ENCODE data around the gene ARHGEF4.
A peak's percentile ranks its signal among the peaks of the same experiment; 100 is the strongest.
"Not testable (repeated sequence)": the region's sequence is repeated elsewhere in the genome, so short reads cannot be mapped to it uniquely, and the experiment has no call there.

Gene ARHGEF4

DNA sequence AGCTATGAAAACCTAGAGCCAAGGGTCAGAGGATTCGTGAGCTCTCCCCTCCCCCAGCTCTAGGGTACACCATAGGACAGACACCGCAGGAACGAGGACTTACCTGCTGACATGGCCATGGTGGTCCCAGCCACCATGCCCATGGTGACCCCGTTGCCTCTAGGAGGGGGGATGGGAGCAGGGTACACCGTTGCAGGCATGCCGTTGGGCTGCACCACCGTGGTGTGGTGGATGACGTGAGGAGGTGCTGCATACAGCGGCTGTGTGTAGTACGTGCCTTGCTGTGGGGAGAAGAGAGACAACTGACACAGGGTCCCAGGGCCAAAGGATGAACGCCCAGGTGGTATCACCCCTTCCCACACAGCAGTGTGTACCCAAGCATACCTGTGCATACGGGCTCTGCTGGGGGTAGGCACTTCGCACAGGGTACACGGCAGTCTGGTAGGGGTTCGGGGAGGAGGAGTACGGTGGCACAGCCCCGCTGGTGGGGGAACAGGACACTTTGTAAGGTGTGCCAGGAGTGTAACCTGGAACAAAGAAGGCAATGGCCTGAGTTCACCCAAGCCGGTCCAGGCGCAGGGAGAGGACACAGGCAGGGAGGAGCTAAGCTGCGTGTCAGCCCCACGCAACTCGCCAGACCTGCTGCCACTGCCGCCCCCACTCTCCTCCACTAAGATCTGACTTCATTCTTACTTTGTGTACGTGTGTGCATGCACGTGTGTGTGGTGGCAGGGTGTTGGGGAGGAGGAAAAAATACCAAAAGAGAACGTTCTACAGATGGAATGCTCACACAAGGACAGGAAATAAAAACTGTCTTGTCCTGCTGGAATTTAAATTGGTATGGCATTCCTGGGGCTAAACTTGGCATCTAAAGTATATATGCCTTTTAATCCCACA, 218.7 kb downstream of the ARHGEF4 start:
- DNase-seq: no peak

DNA sequence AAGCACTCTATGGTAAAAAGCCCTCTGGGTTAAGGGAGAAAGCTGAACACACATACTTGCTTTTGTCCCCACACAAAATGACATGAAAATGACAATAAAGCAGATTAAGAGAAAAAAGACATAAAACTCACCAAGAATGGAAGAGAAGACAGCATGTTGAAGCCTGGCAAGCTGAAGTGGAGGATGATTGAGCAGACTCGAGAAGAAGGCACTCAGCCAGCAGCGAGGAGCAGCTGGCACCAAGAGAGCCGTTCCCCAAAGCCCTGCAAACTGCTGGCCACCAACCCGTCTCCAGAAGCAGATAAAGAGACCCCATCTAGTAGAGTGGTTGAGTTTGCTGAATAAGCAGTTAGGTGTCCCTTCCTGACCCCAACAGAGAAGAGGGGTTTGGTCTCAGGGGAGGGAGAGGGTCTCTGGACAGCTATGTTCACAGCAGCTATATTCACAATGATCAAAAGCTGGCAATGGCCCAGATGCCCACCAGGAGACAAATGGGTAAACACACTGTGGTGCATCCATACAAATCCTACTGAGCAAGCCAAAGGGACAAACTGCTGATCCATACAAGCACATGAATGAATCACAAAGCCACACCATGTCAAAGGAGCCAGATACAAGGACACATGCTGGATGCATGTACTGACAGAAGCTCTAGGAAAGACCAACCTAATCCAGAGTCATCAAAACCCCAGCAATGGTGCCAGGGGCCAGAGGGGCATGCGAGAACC, 219.7 kb downstream of the ARHGEF4 start:
- DNase-seq: no peak

DNA sequence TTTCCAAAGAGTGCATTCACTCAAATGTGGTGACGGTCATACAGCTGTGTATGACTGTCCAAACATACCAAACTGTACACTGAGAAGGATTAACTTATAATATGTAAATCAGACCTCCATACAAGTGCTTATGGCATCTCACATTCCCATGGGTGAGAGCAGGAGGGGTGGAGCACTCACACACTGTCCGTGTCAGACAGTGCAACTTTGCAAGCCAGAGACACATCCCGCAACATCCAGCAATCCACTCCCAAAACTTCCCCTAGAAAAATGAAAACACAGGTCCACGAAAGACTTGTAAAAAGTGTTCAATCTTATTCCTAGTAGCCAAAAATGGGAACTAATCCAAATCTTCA, 220.2 kb downstream of the ARHGEF4 start:
- DNase-seq: no peak

DNA sequence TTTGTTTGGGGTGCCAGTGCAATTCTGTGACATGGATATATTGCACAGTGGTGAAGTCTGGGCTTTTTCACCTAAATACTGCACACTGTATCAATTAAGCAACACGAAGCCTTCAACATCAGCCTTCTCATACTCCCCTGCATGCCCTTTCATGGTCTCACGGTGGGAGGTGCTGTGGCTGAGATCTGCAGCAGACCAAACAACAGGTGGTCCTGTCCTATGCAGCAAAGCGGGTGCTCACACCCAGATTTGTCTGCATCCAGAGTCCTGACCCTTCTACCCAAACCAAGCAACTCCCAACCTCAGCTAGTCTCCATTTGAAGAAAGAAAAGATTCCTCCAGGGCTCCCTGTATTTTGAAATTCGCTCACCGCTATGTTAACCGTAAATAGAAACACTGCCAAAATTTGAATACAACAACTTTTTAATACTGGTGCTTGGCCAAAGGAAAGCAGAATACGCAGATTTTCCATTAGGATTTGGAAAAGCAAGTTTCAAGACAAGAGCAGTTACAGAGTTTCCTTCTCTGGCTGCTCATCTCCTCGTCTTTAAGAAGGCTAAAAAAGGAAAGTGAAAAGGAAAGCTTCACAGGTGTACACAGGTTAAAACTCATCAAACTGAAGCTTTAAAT, 221.6 kb downstream of the ARHGEF4 start:
- DNase-seq: no peak

DNA sequence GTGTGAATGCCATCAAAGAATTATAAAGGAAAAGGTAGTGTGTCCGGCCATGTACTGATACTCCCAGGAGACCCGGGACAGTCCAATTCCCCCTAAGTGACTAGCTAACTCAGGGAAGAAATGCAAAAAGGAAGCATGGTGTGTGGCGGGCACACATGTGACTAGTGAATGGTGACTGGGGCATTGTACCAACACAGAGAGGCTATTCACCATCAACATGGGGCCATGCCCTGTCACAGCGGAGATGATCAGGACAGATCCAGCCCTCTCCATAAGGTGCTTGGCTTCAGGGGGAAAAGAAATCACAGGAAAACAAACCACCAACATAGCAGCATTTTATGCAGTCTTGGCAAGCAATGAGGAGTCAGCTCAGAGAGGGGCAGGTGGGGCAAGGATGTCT, 222.2 kb downstream of the ARHGEF4 start:
- no peak for DNase-seq

DNA sequence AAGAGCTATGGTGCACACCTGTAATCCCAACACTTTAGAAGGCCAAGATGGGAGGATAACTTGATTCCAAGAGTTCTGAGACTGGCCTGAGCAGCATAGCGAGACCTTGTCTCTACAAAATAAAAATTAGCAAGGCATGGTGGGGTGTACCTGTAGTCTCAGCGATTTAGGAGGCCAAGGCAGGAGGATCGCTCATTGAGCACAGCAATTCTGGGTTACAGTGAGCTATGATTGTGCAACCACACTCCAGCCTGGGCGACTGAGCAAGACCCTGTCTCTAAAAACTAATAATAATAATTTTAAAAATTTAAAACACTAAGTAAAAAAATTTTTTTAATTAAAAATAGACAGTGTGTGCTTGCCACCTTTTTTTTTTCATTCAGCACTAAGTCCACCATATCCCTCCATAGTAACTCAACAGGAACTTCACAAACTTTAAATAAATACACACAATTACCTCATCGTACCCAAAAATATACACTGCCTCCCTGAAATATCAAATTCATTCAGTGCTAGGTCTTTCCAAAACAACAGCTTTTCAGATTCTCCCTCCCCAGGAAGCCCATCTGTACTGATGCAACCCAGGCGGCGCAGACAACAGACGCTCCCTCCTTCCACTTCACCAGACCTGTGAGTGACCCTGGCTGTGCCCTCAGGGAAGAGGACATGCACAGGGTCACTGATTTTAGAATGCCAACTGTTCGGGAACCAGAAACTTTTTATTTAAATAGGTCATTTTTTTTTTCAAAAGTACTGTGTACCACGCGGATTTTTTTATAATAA, 227.0 kb downstream of the ARHGEF4 start:
- DNase-seq: no peak

DNA sequence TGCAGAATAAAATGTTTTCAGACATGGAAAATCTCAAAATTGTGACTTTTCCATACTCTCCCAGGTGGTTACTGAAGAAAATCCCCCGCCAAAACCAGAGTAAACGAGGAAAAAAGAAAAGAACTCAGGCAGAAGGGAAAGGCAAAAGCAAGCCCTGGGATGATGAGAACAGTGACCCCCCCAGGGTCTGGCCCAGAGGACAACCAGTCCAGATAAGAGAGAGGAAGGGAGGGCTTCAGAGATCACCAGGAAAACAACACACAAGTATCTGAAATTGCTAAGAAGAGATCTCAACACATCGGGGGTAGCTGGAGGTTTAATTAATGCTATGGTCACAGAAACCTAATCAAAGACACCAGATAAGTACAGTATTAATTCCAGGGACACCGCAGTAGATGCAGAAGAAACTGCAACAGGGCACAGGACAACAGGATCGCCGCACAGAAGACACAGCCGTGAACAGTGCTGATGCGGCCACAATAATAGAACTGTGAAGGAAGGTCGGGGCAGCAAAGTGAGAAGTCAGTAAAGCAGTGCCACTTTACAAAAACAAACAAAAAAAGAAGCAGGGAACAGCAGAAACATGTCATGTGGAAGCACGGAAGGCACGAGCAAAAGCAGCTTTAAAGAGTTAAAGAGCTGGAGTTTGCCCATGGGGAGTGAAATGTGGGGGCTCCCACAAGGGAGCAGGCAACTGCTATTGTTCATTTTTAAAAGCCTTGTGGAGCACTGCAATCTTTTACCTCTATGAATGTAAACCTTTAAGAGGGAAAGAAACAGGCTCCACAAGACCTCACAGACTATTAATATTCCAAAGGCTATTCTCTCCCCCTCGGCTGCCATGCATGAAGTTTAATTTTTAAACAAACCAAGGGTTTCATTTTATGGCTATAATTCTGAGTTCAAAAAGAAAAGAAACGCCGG, 228.1 kb downstream of the ARHGEF4 start:
- DNase-seq: no peak

DNA sequence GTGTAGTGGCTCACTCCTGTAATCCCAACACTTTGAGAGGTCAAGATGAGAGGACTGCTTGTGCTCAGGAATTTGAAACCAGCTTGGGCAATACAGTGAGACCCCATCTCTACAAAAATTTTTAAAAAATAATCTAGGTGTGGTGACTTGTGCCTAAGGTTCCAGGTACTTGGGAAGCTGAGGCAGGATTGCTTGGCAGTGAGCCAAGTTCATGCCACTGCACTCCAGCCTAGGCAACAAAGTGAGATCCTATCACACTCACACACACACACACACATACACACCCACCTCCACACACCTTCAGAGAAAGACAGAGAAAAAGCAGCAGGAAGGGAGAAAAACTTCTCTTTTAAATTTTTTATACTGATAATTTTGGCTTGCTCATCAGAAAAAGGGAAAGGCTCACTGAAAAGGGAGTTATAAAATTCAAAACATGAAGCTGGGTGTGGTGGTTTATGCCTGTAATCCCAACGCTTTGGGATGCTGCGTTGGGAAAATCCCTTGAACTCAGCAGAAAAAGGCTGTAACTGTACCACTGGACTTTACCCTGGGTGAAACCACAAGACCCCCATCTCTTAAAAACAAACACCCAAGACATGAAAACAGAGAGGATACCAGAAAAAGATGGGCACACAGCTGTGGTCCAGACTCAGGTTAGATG, 230.9 kb downstream of the ARHGEF4 start:
- no peak for DNase-seq

DNA sequence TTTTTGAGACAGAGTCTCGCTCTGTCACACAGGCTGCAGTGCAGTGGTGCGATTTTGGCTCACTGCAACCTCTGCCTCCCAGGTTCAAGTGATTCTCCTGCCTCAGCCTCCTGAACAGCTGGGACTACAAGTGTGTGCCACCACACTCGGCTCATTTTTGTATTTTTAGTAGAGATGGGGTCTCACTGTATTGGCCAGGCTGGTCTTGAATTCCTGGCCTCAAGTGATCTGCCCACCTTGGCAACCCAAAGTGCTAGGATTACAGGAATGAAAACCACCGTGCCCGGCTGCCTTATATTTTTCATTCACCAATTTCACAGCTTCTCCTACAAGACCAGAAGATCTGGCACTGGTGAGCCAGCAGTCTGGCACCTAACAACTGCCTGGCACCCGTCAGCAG, 231.5 kb downstream of the ARHGEF4 start:
- not testable (repeated sequence) for DNase-seq

DNA sequence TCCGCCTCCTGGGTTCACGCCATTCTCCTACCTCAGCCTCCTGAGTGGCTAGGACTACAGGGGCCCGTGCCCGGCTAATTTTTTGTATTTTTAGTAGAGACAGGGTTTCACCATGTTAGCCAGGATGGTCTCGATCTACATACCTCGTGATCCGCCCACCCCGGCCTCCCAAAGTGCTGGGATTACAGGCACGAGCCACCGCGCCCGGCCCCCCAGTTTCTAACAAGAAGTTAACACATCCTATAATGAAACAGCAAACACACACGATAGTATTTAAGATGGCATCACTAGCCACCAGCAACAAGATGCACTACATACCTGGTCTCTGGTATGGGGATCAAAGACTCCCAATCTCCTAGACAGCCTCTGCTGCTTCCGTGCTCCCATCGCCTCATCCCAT, 238.9 kb downstream of the ARHGEF4 start:
- DNase-seq: not testable (repeated sequence)

DNA sequence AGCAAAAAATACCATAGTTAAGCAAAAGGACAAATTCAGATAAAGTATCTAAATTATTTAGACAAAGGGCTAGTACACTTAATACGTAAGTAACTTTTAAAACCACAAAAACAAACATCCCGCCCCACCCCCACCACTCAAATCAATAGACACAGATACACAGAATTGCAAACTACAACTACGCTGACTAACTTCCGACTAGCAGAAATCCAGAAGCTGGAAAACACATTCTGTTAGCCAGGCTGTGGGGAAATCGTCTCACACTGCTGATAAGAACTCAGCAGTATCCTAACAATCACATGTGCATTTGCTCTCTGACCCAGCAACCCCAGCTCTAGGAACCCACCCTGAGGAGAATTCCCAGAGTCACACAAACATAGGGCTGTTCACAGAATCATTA, 240.0 kb downstream of the ARHGEF4 start:
- no peak for DNase-seq

DNA sequence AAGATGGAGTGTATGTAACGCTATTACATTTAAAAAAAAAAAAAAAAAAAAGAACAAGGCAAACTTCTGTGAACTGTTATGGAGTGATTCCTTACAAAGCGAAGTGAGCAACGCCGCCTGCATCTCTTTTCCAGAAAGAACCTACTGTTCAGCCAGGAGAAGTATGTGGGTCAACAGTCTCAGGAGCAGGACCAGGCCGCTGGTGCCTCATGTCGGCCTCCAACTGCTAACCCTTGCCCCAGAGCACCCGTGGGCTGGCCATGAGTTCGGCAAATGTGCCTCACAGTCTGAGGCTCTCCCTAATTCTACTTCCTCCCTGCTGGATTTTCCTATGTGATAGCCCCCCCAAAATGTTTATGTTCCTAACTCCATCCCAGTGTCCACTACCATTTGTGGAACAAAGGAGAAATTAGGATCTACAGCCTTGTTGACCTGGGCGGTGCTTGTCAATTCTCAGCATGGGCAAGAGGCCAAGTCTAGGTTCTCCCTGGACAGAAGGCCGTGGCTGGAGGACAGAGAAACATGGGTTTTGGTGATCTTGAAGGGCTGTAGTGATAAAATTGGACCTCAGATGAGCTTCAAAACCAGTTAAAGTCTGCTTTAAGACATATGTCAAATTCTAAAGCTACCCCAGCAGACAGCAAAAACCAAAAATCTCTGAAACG, 240.6 kb downstream of the ARHGEF4 start:
- DNase-seq: no peak

DNA sequence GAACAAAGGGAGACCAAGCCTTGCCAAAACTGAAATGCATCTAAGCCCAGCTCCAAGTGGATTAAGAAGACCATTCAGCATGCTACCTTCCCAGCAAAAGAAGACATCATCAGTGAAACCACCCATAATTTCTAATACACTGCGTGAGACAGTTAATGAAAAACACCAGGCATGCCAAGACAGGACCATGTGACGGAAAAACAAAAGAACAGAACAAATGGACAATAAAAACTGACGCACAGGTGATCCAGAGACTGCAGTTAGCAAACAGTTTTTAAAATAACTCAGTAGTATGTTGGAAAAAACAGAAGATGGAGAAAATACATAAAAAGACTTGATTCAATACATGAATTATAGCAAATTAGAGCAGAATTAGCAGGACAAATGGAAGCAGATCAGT, 241.3 kb downstream of the ARHGEF4 start:
- DNase-seq: no peak

DNA sequence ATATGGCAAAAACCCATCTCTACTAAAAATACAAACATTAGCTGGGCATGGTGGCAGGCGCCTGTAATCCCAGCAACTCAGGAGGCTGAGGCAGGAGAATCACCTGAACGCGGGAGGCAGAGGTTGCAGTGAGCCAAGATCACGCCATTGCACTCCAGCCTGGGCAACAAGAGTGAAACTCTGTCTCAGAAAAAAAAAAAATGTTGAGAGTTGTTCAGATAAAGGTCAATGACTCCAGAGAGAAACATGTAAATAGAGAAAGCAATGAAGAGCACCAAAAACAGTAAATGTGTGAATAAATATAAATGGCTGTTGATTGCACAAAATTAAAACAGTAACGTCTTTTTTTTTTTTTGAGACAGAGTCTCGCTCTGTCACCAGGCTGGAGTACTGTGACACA, 243.2 kb downstream of the ARHGEF4 start:
- not testable (repeated sequence) for DNase-seq

DNA sequence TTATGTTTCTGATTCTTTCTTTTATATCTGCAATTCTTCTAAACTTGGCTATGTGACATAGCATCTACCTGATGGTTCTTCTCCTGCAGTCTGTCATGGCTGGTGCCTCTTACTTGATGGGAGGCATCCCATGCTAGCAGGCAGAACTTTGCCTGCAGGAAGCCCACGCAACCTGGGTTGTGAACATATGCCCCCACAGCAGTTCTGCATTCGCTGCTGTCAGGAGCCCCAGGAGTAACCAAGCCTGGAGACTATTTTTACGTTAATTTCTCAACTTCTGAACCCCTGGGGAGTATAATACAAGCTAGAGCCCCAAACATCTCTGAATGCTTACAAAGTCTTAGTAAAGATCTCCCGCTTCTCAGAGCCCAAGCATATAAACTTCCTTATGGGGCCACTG, 244.5 kb downstream of the ARHGEF4 start:
- no peak for DNase-seq

DNA sequence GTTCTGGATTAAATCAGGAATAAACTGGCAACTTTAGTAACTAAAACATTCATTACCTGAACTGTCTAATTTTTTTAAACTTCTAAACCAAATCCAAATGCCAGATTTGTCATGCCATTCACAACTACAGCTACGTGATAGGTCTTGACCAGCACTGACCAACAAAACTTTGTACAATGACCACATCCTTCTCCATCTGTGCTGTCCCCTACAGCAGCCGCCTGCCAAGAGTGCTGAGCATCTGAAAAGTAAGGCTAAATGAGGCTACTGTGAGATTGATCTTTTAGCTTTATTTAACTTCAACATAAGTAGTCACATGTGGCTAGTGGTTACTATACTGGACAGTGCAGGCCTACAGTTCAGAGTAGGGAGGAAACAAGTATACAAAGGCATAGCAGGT, 248.9 kb downstream of the ARHGEF4 start:
- DNase-seq: no peak

DNA sequence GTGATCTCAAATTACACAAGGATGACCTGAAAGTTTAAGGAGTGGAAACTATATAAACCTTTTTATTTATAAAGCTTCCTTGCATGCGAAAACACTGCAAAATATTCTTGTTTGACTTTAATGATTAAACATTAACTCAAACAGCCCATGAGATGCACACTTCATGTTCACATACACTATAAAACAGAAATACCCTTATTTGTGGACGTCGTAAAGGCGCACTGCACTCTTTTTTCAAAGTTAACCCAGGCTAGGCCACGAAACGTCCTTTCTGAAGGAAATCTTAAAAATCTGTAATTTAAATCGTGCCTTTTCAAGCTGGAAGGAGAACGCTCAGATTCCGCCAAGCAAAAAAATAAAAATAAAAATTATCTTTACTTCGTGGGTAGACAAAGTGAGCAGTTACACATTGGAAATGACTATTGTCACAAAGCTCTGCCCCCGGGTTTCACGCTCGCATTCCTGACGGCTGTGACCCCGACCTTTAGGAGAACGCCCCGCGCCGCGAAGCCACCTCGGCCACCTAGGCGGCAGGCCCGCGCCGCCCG, 255.8 kb downstream of the ARHGEF4 start:
- DNase-seq: no peak

DNA sequence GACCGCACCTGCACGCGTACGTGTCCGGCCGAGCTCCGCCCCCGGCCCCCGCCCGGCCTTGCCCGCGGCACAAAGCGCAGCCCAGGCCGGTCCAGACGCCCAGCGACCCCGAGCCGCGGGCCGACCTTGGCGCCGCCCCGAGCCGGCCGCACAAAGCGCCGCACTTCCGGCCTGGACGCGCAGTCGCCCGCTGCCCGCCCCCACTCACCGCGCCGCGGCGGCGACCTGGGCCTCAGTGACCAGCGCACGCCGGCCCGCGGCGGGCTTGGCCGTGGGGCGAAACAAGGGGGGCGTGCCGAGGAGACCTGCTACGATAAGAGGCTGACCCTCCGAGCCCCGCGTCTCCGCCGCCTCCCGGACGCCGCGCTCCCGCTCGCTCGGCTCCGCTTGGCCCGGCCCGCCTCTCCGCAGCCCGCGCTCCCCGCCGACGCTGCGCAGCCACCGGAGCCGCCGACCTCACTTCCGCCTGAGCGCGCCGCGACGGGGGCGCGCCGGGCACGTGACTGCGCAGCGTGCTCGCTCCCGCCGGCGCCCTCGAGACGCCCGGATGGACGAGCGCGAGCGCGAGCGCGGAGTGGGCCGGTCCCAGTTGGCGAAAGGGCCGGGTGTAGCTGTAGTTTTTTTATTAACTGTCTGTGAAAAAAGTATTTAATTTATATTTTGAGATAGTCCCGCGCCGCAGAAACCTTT, 256.4 kb downstream of the ARHGEF4 start, which contains the start of gene FAM168B:
Gene FAM168B, minus strand, starts transcription at position 455 of the 690 bp plus-strand sequence. CDS start 10,814 bp downstream, outside the sequence.
- peak; percentile 96 for DNase-seq

DNA sequence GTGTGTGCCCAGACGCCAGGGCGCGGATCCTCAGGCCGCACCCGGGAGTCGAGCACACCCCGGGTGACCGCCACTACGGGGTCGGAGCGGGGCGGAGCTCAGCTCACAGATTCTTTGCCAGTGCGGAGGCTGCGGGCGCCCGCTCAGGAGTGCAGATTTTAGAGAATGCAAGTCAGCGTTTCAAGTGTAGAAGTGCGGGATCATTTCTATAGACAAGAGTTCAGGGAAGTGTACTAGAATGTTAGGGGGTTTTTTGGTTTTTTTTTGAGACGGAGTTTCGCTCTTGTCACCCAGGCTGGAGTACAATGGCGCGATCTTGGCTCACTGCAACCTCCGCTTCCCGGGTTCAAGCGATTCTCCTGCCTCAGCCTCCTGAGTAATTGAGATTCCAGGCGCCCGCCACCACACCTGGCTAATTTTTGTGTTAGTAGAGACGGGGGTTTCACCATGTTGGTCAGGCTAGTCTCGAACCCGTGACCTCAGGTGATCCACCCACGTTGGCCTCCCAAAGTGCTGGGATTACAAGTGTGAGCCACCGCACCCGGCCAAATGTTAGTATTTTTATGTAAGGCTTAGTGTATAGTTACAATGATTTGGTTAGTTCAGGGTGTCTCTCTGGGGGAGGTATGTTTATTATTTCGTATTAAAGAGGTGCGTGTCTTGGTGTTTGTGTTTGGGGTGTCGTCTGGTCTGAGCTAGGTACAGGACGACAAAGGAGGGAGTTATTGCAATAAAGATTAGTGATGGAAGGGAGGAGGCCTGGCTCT, 257.2 kb downstream of the ARHGEF4 start:
- no peak for DNase-seq

Data from right forelimb (tissue), 1 donor.